Measurements from ENCODE around the gene JMJD6. TPM values are rescaled to one million over a fixed set of nuclear protein-coding genes. Genes with fewer than 3 reads are reported as not detected.
A peak's percentile ranks its signal among the peaks of the same experiment; 100 is the strongest.
"Not testable (repeated sequence)": the region's sequence is repeated elsewhere in the genome, so short reads cannot be mapped to it uniquely, and the experiment has no call there.

Gene JMJD6
- total RNA-seq, 1 experiment from 2014 or later: 16.2 TPM

DNA sequence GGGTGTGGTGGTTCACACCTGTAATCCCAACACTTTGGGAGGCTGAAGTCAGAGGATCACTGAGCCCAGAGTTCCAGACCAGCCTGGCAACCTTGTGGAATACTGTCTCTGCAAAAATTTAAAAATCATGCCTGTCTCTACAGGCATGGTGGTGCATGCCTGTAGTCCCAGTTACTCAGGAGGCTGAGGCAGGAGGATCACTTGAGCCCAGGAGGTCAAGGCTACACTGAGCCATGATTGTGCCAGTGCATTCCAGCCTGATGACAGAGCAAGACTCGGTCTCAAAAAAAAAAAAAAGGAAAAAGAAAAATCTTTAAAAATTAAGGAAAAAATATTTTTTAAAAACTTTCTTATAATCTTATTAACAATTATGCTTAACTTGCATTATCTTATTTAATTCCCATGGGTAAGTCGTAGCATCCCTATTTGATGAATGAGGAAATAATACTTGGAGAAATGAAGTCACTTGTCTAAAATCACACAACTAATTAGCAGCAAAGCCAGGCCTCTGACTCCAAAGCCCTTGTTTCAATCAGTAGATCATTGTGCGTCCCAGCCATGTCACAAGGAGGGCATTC is 25.1 kb upstream of the JMJD6 start:
- Histone ChIP-seq H3K27ac (ENCODE audit: low read length) (no peak overlapping the region), H3K4me3 (ENCODE audit: low read length) (no peak overlapping the region)

GRCh38 chr17:76748657-76749056 is 22.3 kb upstream of the JMJD6 start:
- Histone ChIP-seq H3K27ac (ENCODE audit: low read length) (no peak overlapping the region), H3K9ac (ENCODE audit: low read length) (no peak overlapping the region), H3K4me1 (ENCODE audit: low read length) (no peaks in the 10 kb centered on the region), H4K20me1 (ENCODE audit: insufficient read depth, low read depth, low read length) (no peaks in the 10 kb centered on the region), H3K4me3 (ENCODE audit: low read length) (no peak overlapping the region), H2AFZ (ENCODE audit: low read length) (no peak overlapping the region), H3K36me3 (ENCODE audit: insufficient read depth, low read length) (peaks cover 20% of the 10 kb centered on the region), H3K79me2 (ENCODE audit: low read length) (no peaks in the 10 kb centered on the region), H3K9me2 (replicated peaks; ENCODE audit: insufficient read depth, low read length) (no peaks in the 10 kb centered on the region), H3K27me3 (ENCODE audit: low read length) (no peaks in the 10 kb centered on the region), H3K9me3 (ENCODE audit: low read length) (no peaks in the 10 kb centered on the region), H3K4me2 (ENCODE audit: low read depth, low read length, poor library complexity, severe bottlenecking) (no peak overlapping the region)
- DNase-seq: no peak

More for the DNA sequence above, 25.1 kb upstream of the JMJD6 start:
- no peaks in the 10 kb centered on the region for H3K27me3 ChIP-seq (ENCODE audit: low read length)
- H3K9me2 ChIP-seq (replicated peaks; ENCODE audit: insufficient read depth, low read length): no peaks in the 10 kb centered on the region
- no peak overlapping the region for H2AFZ ChIP-seq (ENCODE audit: low read length)
- DNase-seq: no peak
- H3K79me2 ChIP-seq (ENCODE audit: low read length): no peaks in the 10 kb centered on the region
- H3K9ac ChIP-seq (ENCODE audit: low read length): no peak overlapping the region
- H3K36me3 ChIP-seq (ENCODE audit: insufficient read depth, low read length): peaks cover 4% of the 10 kb centered on the region; the same call in 1 of the 2 replicates
- H3K4me1 ChIP-seq (ENCODE audit: low read length): no peaks in the 10 kb centered on the region
- H4K20me1 ChIP-seq (ENCODE audit: insufficient read depth, low read depth, low read length): no peaks in the 10 kb centered on the region
- no peaks in the 10 kb centered on the region for H3K9me3 ChIP-seq (ENCODE audit: low read length)
- H3K4me2 ChIP-seq (ENCODE audit: low read depth, low read length, poor library complexity, severe bottlenecking): no peak overlapping the region

GRCh38 chr17:76747716-76748363 is 21.4 kb upstream of the JMJD6 start:
- no peaks in the 10 kb centered on the region for H3K27me3 ChIP-seq (ENCODE audit: low read length)
- no peaks in the 10 kb centered on the region for H3K4me1 ChIP-seq (ENCODE audit: low read length)
- no peak overlapping the region for H3K4me2 ChIP-seq (ENCODE audit: low read depth, low read length, poor library complexity, severe bottlenecking)
- no peak overlapping the region for H3K4me3 ChIP-seq (ENCODE audit: low read length)
- H3K9me2 ChIP-seq (replicated peaks; ENCODE audit: insufficient read depth, low read length): no peaks in the 10 kb centered on the region
- peaks cover 20% of the 10 kb centered on the region for H3K36me3 ChIP-seq (ENCODE audit: insufficient read depth, low read length)
- H3K9ac ChIP-seq (ENCODE audit: low read length): no peak overlapping the region
- H3K79me2 ChIP-seq (ENCODE audit: low read length): no peaks in the 10 kb centered on the region
- H3K27ac ChIP-seq (ENCODE audit: low read length): no peak overlapping the region
- no peak overlapping the region for H2AFZ ChIP-seq (ENCODE audit: low read length)
- H4K20me1 ChIP-seq (ENCODE audit: insufficient read depth, low read depth, low read length): no peaks in the 10 kb centered on the region
- peak; percentile 15 for DNase-seq
- H3K9me3 ChIP-seq (ENCODE audit: low read length): no peaks in the 10 kb centered on the region

DNA sequence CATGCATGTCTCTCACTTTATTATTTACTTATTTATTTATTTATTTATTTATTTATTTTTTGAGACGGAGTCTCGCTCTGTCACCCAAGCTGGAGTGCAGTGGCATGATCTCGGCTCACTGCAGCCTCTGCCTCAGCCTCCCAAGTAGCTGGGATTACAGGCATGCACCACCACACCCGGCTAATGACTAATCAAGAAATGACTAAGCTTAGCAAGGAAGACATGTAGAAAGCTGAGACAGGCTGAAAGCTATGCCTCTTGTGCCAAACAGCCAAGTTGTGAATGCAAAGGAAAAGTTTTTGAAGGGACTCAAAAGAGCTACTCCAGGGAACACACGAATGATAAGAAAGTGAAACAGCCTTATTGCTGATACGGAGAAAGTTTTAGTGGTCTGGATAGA is 19.4 kb upstream of the JMJD6 start:
- H3K9me3 ChIP-seq (ENCODE audit: low read length); H3K27me3 ChIP-seq (ENCODE audit: low read length); H2AFZ ChIP-seq (ENCODE audit: low read length); H3K79me2 ChIP-seq (ENCODE audit: low read length); H3K9me2 ChIP-seq (replicated peaks; ENCODE audit: insufficient read depth, low read length); H3K9ac ChIP-seq (ENCODE audit: low read length); H3K27ac ChIP-seq (ENCODE audit: low read length); H3K4me3 ChIP-seq (ENCODE audit: low read length); H3K4me2 ChIP-seq (ENCODE audit: low read depth, low read length, poor library complexity, severe bottlenecking); H3K4me1 ChIP-seq (ENCODE audit: low read length); H4K20me1 ChIP-seq (ENCODE audit: insufficient read depth, low read depth, low read length); DNase-seq: not testable (repeated sequence)
- H3K36me3 ChIP-seq (ENCODE audit: insufficient read depth, low read length): peaks cover 20% of the 10 kb centered on the region

GRCh38 chr17:76744747-76745146 is 18.3 kb upstream of the JMJD6 start:
- peaks cover 20% of the 10 kb centered on the region for H3K36me3 ChIP-seq (ENCODE audit: insufficient read depth, low read length)
- H3K4me3 ChIP-seq (ENCODE audit: low read length): no peak overlapping the region
- no peaks in the 10 kb centered on the region for H3K27me3 ChIP-seq (ENCODE audit: low read length)
- no peaks in the 10 kb centered on the region for H3K79me2 ChIP-seq (ENCODE audit: low read length)
- no peaks in the 10 kb centered on the region for H3K9me3 ChIP-seq (ENCODE audit: low read length)
- H4K20me1 ChIP-seq (ENCODE audit: insufficient read depth, low read depth, low read length): no peaks in the 10 kb centered on the region
- no peak overlapping the region for H3K9ac ChIP-seq (ENCODE audit: low read length)
- DNase-seq: no peak
- H3K4me1 ChIP-seq (ENCODE audit: low read length): peaks cover 4% of the 10 kb centered on the region; the same call in 1 of the 2 replicates
- H2AFZ ChIP-seq (ENCODE audit: low read length): no peak overlapping the region
- no peak overlapping the region for H3K4me2 ChIP-seq (ENCODE audit: low read depth, low read length, poor library complexity, severe bottlenecking)
- H3K9me2 ChIP-seq (replicated peaks; ENCODE audit: insufficient read depth, low read length): no peaks in the 10 kb centered on the region
- no peak overlapping the region for H3K27ac ChIP-seq (ENCODE audit: low read length)

- Histone ChIP-seq H2AFZ (ENCODE audit: low read length) (no peak overlapping the region), H4K20me1 (ENCODE audit: insufficient read depth, low read depth, low read length) (no peaks in the 10 kb centered on the region), H3K27ac (ENCODE audit: low read length) (no peak overlapping the region), H3K9me2 (replicated peaks; ENCODE audit: insufficient read depth, low read length) (no peaks in the 10 kb centered on the region), H3K4me1 (ENCODE audit: low read length) (peaks cover 15% of the 10 kb centered on the region), H3K4me2 (ENCODE audit: low read depth, low read length, poor library complexity, severe bottlenecking) (no peak overlapping the region), H3K27me3 (ENCODE audit: low read length) (no peaks in the 10 kb centered on the region), H3K79me2 (ENCODE audit: low read length) (peaks cover 14% of the 10 kb centered on the region), H3K36me3 (ENCODE audit: insufficient read depth, low read length) (peaks cover 18% of the 10 kb centered on the region), H3K9me3 (ENCODE audit: low read length) (no peaks in the 10 kb centered on the region), H3K9ac (ENCODE audit: low read length) (no peak overlapping the region), H3K4me3 (ENCODE audit: low read length) (no peak overlapping the region)
- peak; percentile 32 for DNase-seq
These were observed 16.6 kb upstream of the JMJD6 start for GRCh38 chr17:76742958-76743357.

- H4K20me1 ChIP-seq (ENCODE audit: insufficient read depth, low read depth, low read length): peaks cover 9% of the 10 kb centered on the region
- H3K4me2 ChIP-seq (ENCODE audit: low read depth, low read length, poor library complexity, severe bottlenecking): no peak overlapping the region
- no peak overlapping the region for H3K4me3 ChIP-seq (ENCODE audit: low read length)
- H3K36me3 ChIP-seq (ENCODE audit: insufficient read depth, low read length): peaks cover 25% of the 10 kb centered on the region
- H3K9ac ChIP-seq (ENCODE audit: low read length): no peak overlapping the region
- peak; percentile 36 for DNase-seq
- H2AFZ ChIP-seq (ENCODE audit: low read length): no peak overlapping the region
- H3K27me3 ChIP-seq (ENCODE audit: low read length): no peaks in the 10 kb centered on the region
- no peaks in the 10 kb centered on the region for H3K9me3 ChIP-seq (ENCODE audit: low read length)
- peaks cover 30% of the 10 kb centered on the region for H3K79me2 ChIP-seq (ENCODE audit: low read length)
- peaks cover 18% of the 10 kb centered on the region for H3K4me1 ChIP-seq (ENCODE audit: low read length)
- H3K9me2 ChIP-seq (replicated peaks; ENCODE audit: insufficient read depth, low read length): no peaks in the 10 kb centered on the region
- no peak overlapping the region for H3K27ac ChIP-seq (ENCODE audit: low read length)
These were observed 14.1 kb upstream of the JMJD6 start for GRCh38 chr17:76740329-76741118.

GRCh38 chr17:76739568-76740115 is 13.2 kb upstream of the JMJD6 start:
- peak; percentile 30 for DNase-seq
- peaks cover 25% of the 10 kb centered on the region for H3K36me3 ChIP-seq (ENCODE audit: insufficient read depth, low read length)
- not testable (repeated sequence) for H3K27ac ChIP-seq (ENCODE audit: low read length); H2AFZ ChIP-seq (ENCODE audit: low read length); H3K9me2 ChIP-seq (replicated peaks; ENCODE audit: insufficient read depth, low read length); H3K27me3 ChIP-seq (ENCODE audit: low read length); H3K9me3 ChIP-seq (ENCODE audit: low read length)
- H4K20me1 ChIP-seq (ENCODE audit: insufficient read depth, low read depth, low read length): peaks cover 11% of the 10 kb centered on the region
- H3K79me2 ChIP-seq (ENCODE audit: low read length): peaks cover 39% of the 10 kb centered on the region
- peak overlapping the region; percentile 87; the same call in 1 of the 2 replicates for H3K9ac ChIP-seq (ENCODE audit: low read length)
- H3K4me2 ChIP-seq (ENCODE audit: low read depth, low read length, poor library complexity, severe bottlenecking): peak overlapping the region; percentile 94
- H3K4me3 ChIP-seq (ENCODE audit: low read length): 0 out of 2 replicates have a peak overlapping the region, but pooled peaks have one; percentile 87
- H3K4me1 ChIP-seq (ENCODE audit: low read length): peaks cover 27% of the 10 kb centered on the region

All from Karpas-422 (cell line).